HepG2 (cell line): ENCODE data around the gene CEP57L1. TPM values are rescaled to one million over a fixed set of nuclear protein-coding genes. Genes with fewer than 3 reads are reported as not detected.

Experiments
- ATAC-seq: fragments of 200-7000 bp; cut with Tn5 transposase; 3 replicates; pipeline ENCODE4 v1.9.1; 2020; ENCODE audit warnings: mild to moderate bottlenecking, moderate library complexity
- BruUV-seq: library from RNA; stranded (reverse); fragments of 400-500 nt; replicated peaks from 2 replicates; lab custom pipeline; 2021; lab: Mats Ljungman, UMichigan
- CTCF ChIA-PET: fragments of 300-600 bp; formaldehyde crosslinking; extraction: SDS; loops from one replicate; lab custom pipeline; 2021; ENCODE audit warnings: low total read pairs, inconsistent platforms, low intra/inter-chr PET ratio; lab: Yijun Ruan, JAX
- POLR2A ChIA-PET: fragments of 350-600 bp; sonication (Branson Sonifier 250); formaldehyde crosslinking; loops from one replicate; lab custom pipeline; 2020; ENCODE audit warnings: antibody characterized with exemption, inconsistent platforms; lab: Yijun Ruan, JAX
- DNase-seq: peaks from one replicate; pipeline ENCODE4 v3.0.0-alpha.2; 2015; ENCODE audit warnings: low spot score
- FAIRE-seq: peaks from 3 replicates; lab custom pipeline; 2011; peaks lifted over from hg19 to GRCh38; lab: Jason Lieb, UNC
- H2AFZ ChIP-seq: one replicate; pipeline ENCODE4 v1.6.1; 2011; ENCODE audit warnings: low read length, inconsistent platforms
- H3K27ac ChIP-seq: fragments of 300-600 bp; 3 replicates; pipeline ENCODE4 v1.8.0; 2011; ENCODE audit warnings: mixed run types, mild to moderate bottlenecking, mixed read lengths, low read length, inconsistent platforms; ENCODE audit not compliant: insufficient read depth; ENCODE audit errors: extremely low read length
- H3K27me3 ChIP-seq, 2 experiments: fragments of 200-600 bp in 1 of 2; 2 replicates in 1 of 2; 3 replicates in 1 of 2; pipeline versions ENCODE4 v1.6.0 to v1.8.0; 2011; ENCODE audit warnings: low read length in 2 of 2, mild to moderate bottlenecking in 2 of 2, moderate library complexity in 2 of 2, inconsistent platforms in 1 of 2; ENCODE audit not compliant: insufficient read depth in 2 of 2, control insufficient read depth in 1 of 2
- H3K36me3 ChIP-seq, 2 experiments: fragments of 200-600 bp in 1 of 2; replicated peaks in 1 of 2; 2 replicates in 1 of 2; 3 replicates in 1 of 2; pipeline versions ENCODE4 v1.5.1 to v1.8.0; 2011; ENCODE audit warnings: low read length in 2 of 2, inconsistent platforms in 1 of 2; ENCODE audit not compliant: insufficient read depth in 2 of 2, control insufficient read depth in 1 of 2
- H3K4me1 ChIP-seq: 2 replicates; pipeline ENCODE4 v1.5.1; 2012; ENCODE audit warnings: low read length, inconsistent platforms; ENCODE audit not compliant: insufficient read depth
- H3K4me2 ChIP-seq: 2 replicates; pipeline ENCODE4 v1.6.0; 2011; ENCODE audit warnings: low read depth, low read length, inconsistent platforms
- H3K4me3 ChIP-seq, 3 experiments: fragments of 200-600 bp in 1 of 3; sonication (generic), shearing (Covaris generic) in 1 of 3; replicated peaks in 1 of 3; 2 replicates each; pipeline ENCODE4 v1.5.1; 2011 to 2016; ENCODE audit warnings: low read length in 3 of 3, inconsistent platforms in 2 of 3, low read depth in 2 of 3, mild to moderate bottlenecking in 2 of 3, control low read depth in 1 of 3, mixed read lengths in 1 of 3; ENCODE audit not compliant: insufficient read depth in 1 of 3
- H3K79me2 ChIP-seq: one replicate; pipeline ENCODE4 v1.6.1; 2011; ENCODE audit warnings: low read length, inconsistent platforms; ENCODE audit not compliant: insufficient read depth
- H3K9ac ChIP-seq: 2 replicates; pipeline ENCODE4 v1.6.0; 2011; ENCODE audit warnings: mild to moderate bottlenecking, low read depth, low read length, inconsistent platforms; ENCODE audit not compliant: insufficient read depth
- H3K9me3 ChIP-seq: 2 replicates; pipeline ENCODE4 v1.5.1; 2012; ENCODE audit warnings: mild to moderate bottlenecking, low read length
- H4K20me1 ChIP-seq: 2 replicates; pipeline ENCODE4 v1.6.0; 2011; ENCODE audit warnings: inconsistent platforms, mild to moderate bottlenecking, low read length, moderate library complexity; ENCODE audit not compliant: insufficient read depth
- KLF11 ChIP-seq: IDR thresholded peaks from 2 replicates; pipeline ENCODE4 v1.6.1; 2016; ENCODE audit warnings: missing compliant biosample characterization
- KMT2A ChIP-seq: sonication (generic); formaldehyde crosslinking; IDR thresholded peaks from 2 replicates; pipeline ENCODE4 v1.4.0; 2020; ENCODE audit warnings: missing genetic modification reagents
- ZFP90 ChIP-seq: sonication (generic); formaldehyde crosslinking; IDR thresholded peaks from 2 replicates; pipeline ENCODE4 v1.8.0; 2022; ENCODE audit warnings: missing genetic modification reagents, mild to moderate bottlenecking, inconsistent platforms, borderline replicate concordance
- ZKSCAN8 ChIP-seq: IDR thresholded peaks from 2 replicates; pipeline ENCODE4 v1.6.1; 2016; ENCODE audit warnings: borderline replicate concordance, missing genetic modification reagents, missing compliant biosample characterization
- ZNF274 ChIP-seq: sonication (generic); formaldehyde crosslinking; IDR thresholded peaks from 2 replicates; pipeline ENCODE4 v1.5.1; 2020; ENCODE audit warnings: mild to moderate bottlenecking, missing genetic modification reagents
- ZNF34 ChIP-seq: sonication (generic); formaldehyde crosslinking; IDR thresholded peaks from 2 replicates; pipeline ENCODE4 v1.4.0; 2020; ENCODE audit warnings: mild to moderate bottlenecking, missing genetic modification reagents, borderline replicate concordance
- WGBS: methylation state at CpG from one replicate; pipeline ENCODE4 v1.1.6; 2017; ENCODE audit warnings: low lambda C conversion rate; 5-methylcytosine and 5-hydroxymethylcytosine counted together
- in situ Hi-C: cut with HindIII; loops from 2 replicates; pipeline ENCODE4 v1.10.0; 2017; ENCODE audit warnings: low pct_unique_long_range_greater_than_20kb; ENCODE audit not compliant: extremely low pct_ligation_motif_present
- intact Hi-C: fragments of 100-400 bp; cut with micrococcal nuclease; formaldehyde crosslinking; loops from one replicate; pipeline ENCODE4 v1.10.0; 2022; ENCODE audit not compliant: unreplicated experiment
- polyA plus RNA-seq, 8 experiments: library from polyadenylated mRNA; depleted of rRNA in 3 of 8; stranded (reverse) in 7 of 8; unstranded in 1 of 8; fragments of >200 nt; fragmentation: Illumina TruSeq in 4 of 8; extraction: Trizol in 4 of 8; gene quantifications; 2 replicates each; pipeline versions ENCODE4 v1.2.1 to v1.2.3, GENCODE V29; 2011 to 2016; ENCODE audit warnings: low read depth in 4 of 8, missing spikeins in 1 of 8, mixed read lengths in 1 of 8; ENCODE audit not compliant: insufficient read depth in 1 of 8
- total RNA-seq, 5 experiments: library from RNA; depleted of rRNA; stranded (reverse); fragments of >200 nt; fragmentation: Illumina TruSeq; extraction: Trizol; gene quantifications; 2 replicates each; pipeline ENCODE4 v1.2.3, GENCODE V29; 2016; ENCODE audit warnings: low read depth in 1 of 5
- TF ChIP-seq, protein P1 (sequence below): fragments of 450-650 bp; IDR thresholded peaks from 2 replicates; pipeline ENCODE4 v1.6.1; 2016
- TF ChIP-seq, protein P2 (sequence below): sonication (generic); formaldehyde crosslinking; IDR thresholded peaks from 2 replicates; pipeline ENCODE4 v1.4.0; 2020; ENCODE audit warnings: mild to moderate bottlenecking, missing genetic modification reagents

CEP57L1 gene
- total and polyA plus RNA-seq, 2 of the 13 experiments (the other 11 are each of a cell fraction or from before 2014, with no cell fraction given): 7.7 to 15.5 TPM

DNA sequence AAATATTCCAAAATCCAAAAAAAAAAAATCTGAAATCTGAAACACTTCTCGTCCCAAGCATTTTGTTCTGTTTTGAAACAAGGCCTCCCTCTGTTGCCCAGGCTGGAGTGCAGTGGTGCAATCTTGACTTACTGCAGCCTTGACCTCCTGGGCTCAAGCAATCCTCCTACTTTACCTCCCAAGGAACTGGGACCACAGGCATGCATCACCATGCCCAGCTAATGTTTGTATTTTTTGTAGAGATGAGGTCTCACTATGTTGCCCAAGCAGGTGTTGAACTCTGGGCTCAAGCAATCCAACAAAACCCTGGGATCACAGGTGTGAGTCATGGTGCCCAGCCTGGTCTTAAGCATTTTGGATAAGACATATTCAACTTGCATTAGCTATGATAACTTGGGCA is 14.3 kb upstream of the CEP57L1 start:
- Histone ChIP-seq H3K9ac (no peak overlapping the region), H3K27me3 (no peaks in the 10 kb centered on the region), H2AFZ (no peak overlapping the region), H3K36me3 (0 out of 5 replicates have a peak, but pooled peaks cover 0 to 5% of the 10 kb centered on the region in 2 experiments), H3K4me2 (no peak overlapping the region), H3K4me1 (peaks cover 12% of the 10 kb centered on the region)
- WGBS: 67% methylated on average over 1 of the region's 1 CpG
- ATAC-seq: no peak
- intact Hi-C loops: no loop called here
- no peak for DNase-seq
- no peak for TF ChIP-seq KLF11 (CRISPR knock-in tag)
- TF ChIP-seq, all 625 proteins: peak for 0
- Histone ChIP-seq H4K20me1 (no peaks in the 10 kb centered on the region), H3K27ac (no peak overlapping the region), H3K79me2 (no peaks in the 10 kb centered on the region), H3K4me3 (no peak overlapping the region), H3K9me3 (no peaks in the 10 kb centered on the region)
- POLR2A ChIA-PET: interaction anchor here (1.3 kb wide), 1 partner anchor 13 kb away, joined by 5 read pairs; the partner anchor contains the start of gene SESN1
- FAIRE-seq: no peak
- BruUV-seq: no TSS peak
- in situ Hi-C loops: no loop called here
- CTCF ChIA-PET: no interaction called here

DNA sequence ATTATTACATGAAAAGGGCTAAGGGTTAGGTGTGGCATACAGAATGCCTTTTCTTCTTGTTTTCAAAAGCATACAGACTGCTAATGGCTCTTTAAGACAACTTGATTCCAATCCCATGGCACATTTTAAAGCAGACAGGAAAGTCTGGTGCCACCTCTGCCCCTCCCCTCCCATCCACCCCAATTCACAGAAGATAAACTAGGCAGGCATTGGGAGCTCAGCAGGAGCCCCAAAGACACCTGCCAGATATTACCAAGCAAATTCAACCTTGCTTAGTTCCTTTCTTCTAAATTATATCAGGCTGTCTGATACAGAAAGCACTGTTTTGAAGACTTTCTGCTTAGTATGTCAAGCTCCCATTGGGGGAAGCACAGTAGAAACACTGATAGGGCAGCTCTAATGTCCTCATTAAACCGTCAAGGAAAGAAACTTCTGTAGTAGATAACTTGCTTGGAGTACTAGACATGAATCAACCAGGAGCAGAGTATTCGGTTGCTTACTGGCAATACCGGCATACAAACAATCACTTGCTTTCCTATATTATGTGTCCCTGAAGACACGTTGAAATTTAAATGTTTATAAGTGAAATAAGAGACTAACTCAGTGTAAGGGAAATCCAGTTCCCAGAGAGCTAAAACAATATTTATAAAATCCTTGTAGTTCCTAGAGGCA is 13.7 kb upstream of the CEP57L1 start:
- Histone ChIP-seq H3K9me3 (no peaks in the 10 kb centered on the region), H4K20me1 (no peaks in the 10 kb centered on the region), H3K4me1 (peaks cover 12% of the 10 kb centered on the region), H3K79me2 (no peaks in the 10 kb centered on the region), H3K4me2 (no peak overlapping the region), H2AFZ (no peak overlapping the region), H3K27me3 (no peaks in the 10 kb centered on the region), H3K9ac (no peak overlapping the region), H3K27ac (no peak overlapping the region), H3K4me3 (no peak overlapping the region), H3K36me3 (0 out of 5 replicates have a peak, but pooled peaks cover 0 to 5% of the 10 kb centered on the region in 2 experiments)
- TF ChIP-seq ZFP90 (CRISPR knock-in tag) (no peak), ZKSCAN8 (CRISPR knock-in tag) (no peak), ZNF34 (CRISPR knock-in tag) (no peak), ZNF274 (no peak), KMT2A (CRISPR knock-in tag) (no peak)
- TF ChIP-seq, protein P1, sequence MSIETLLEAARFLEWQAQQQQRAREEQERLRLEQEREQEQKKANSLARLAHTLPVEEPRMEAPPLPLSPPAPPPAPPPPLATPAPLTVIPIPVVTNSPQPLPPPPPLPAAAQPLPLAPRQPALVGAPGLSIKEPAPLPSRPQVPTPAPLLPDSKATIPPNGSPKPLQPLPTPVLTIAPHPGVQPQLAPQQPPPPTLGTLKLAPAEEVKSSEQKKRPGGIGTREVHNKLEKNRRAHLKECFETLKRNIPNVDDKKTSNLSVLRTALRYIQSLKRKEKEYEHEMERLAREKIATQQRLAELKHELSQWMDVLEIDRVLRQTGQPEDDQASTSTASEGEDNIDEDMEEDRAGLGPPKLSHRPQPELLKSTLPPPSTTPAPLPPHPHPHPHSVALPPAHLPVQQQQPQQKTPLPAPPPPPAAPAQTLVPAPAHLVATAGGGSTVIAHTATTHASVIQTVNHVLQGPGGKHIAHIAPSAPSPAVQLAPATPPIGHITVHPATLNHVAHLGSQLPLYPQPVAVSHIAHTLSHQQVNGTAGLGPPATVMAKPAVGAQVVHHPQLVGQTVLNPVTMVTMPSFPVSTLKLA: no peak
- TF ChIP-seq, protein P2, sequence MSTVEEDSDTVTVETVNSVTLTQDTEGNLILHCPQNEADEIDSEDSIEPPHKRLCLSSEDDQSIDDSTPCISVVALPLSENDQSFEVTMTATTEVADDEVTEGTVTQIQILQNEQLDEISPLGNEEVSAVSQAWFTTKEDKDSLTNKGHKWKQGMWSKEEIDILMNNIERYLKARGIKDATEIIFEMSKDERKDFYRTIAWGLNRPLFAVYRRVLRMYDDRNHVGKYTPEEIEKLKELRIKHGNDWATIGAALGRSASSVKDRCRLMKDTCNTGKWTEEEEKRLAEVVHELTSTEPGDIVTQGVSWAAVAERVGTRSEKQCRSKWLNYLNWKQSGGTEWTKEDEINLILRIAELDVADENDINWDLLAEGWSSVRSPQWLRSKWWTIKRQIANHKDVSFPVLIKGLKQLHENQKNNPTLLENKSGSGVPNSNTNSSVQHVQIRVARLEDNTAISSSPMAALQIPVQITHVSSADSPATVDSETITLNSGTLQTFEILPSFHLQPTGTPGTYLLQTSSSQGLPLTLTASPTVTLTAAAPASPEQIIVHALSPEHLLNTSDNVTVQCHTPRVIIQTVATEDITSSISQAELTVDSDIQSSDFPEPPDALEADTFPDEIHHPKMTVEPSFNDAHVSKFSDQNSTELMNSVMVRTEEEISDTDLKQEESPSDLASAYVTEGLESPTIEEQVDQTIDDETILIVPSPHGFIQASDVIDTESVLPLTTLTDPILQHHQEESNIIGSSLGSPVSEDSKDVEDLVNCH (CRISPR knock-in tag): no peak
- no TSS peak for BruUV-seq
- DNase-seq (no peak), FAIRE-seq (no peak), ATAC-seq (no peak)
- POLR2A ChIA-PET: interaction anchor here (1.3 kb wide), 1 partner anchor 13 kb away, joined by 5 read pairs; the partner anchor contains the start of gene SESN1
- in situ Hi-C loops (no loop called here), intact Hi-C loops (no loop called here)
- CTCF ChIA-PET: no interaction called here
- WGBS: 93% methylated on average over 4 of the region's 4 CpGs
